Stimulated activated CD4-positive, alpha-beta T cell treated with anti-CD3 and anti-CD28 coated beads, Interleukin-4, amount 100 ng/mL, for 1 hour (primary cell): ENCODE data around the gene KRT4.

Source experiments
- DNase-seq: peaks from one replicate; pipeline ENCODE4 v3.0.0-alpha.2; 2020

Gene KRT4

GRCh38 chr12:52821826-52822660 lies 8.1 kb upstream of the KRT4 start:
- DNase-seq, result no peak

GRCh38 chr12:52821071-52821730 lies 7.3 kb upstream of the KRT4 start:
- DNase-seq, result no peak

- no peak for DNase-seq
Observed at GRCh38 chr12:52820521-52820920, 6.6 kb upstream of the KRT4 start.

GRCh38 chr12:52819731-52820510 lies 6.0 kb upstream of the KRT4 start:
- no peak for DNase-seq

GRCh38 chr12:52818887-52819420 lies 5.0 kb upstream of the KRT4 start:
- no peak for DNase-seq

GRCh38 chr12:52818388-52818787 lies 4.5 kb upstream of the KRT4 start:
- no peak for DNase-seq

GRCh38 chr12:52817699-52818238 lies 3.9 kb upstream of the KRT4 start:
- DNase-seq, result no peak

- no peak for DNase-seq
Observed at GRCh38 chr12:52817003-52817698, 3.2 kb upstream of the KRT4 start.

GRCh38 chr12:52815676-52816588 lies 2.0 kb upstream of the KRT4 start:
- DNase-seq, result no peak

GRCh38 chr12:52815161-52815560 lies 1.2 kb upstream of the KRT4 start:
- DNase-seq, result no peak

GRCh38 chr12:52814710-52815155 lies 817 bp upstream of the KRT4 start:
- DNase-seq, result no peak

GRCh38 chr12:52813203-52813819 lies 605 bp downstream of the KRT4 start:
- no peak for DNase-seq

GRCh38 chr12:52812749-52813148 lies 1.2 kb downstream of the KRT4 start:
- DNase-seq, result no peak

- DNase-seq, result no peak
Observed at GRCh38 chr12:52812073-52812400, 1.9 kb downstream of the KRT4 start.

GRCh38 chr12:52811191-52812072 lies 2.5 kb downstream of the KRT4 start:
- DNase-seq, result no peak

GRCh38 chr12:52810554-52810953 lies 3.4 kb downstream of the KRT4 start:
- DNase-seq, result no peak

- DNase-seq, result no peak
Observed at GRCh38 chr12:52809166-52809565, 4.8 kb downstream of the KRT4 start.

- no peak for DNase-seq
Observed at GRCh38 chr12:52808573-52809160, 5.2 kb downstream of the KRT4 start.
